HL-60 (cell line): ENCODE results near the gene STYX.

ENCODE experiments used
- DNase-seq, 2 experiments: peaks; one replicate each; pipeline ENCODE4 v3.0.0-alpha.2; 2010 to 2020; ENCODE audit warnings: low read depth in 1 of 2, low spot score in 1 of 2
- H3K27ac ChIP-seq: fragments of 250-450 bp; sonication (Bioruptor Pico); replicated peaks from 2 replicates; pipeline ENCODE4 v1.5.1; 2020; ENCODE audit warnings: mild to moderate bottlenecking, moderate library complexity
- H3K27me3 ChIP-seq: fragments of 250-450 bp; sonication (Bioruptor Pico); 2 replicates; pipeline ENCODE4 v1.5.1; 2021; ENCODE audit warnings: mild to moderate bottlenecking, moderate library complexity; ENCODE audit not compliant: insufficient read depth, poor library complexity, severe bottlenecking
- H3K4me3 ChIP-seq: replicated peaks from 2 replicates; pipeline ENCODE4 v1.5.1; 2011; ENCODE audit warnings: mild to moderate bottlenecking, control low read depth, low read length; ENCODE audit not compliant: insufficient read depth
- CTCF ChIP-seq: IDR thresholded peaks from one replicate; pipeline ENCODE4 v1.5.1; 2011; ENCODE audit warnings: low read length, control low read depth, inconsistent platforms; ENCODE audit not compliant: insufficient read depth
- GABPA ChIP-seq: IDR thresholded peaks from 2 replicates; pipeline ENCODE4 v1.6.1; 2012; ENCODE audit warnings: low read depth
- POLR2AphosphoS5 ChIP-seq: IDR thresholded peaks from 2 replicates; pipeline ENCODE4 v1.6.1; 2012; ENCODE audit warnings: low read depth
- REST ChIP-seq: IDR thresholded peaks from 2 replicates; pipeline ENCODE4 v1.6.1; 2012; ENCODE audit warnings: low read depth; ENCODE audit not compliant: insufficient replicate concordance
- SPI1 ChIP-seq: IDR thresholded peaks from 2 replicates; pipeline ENCODE4 v1.6.1; 2012; ENCODE audit warnings: low read depth, mild to moderate bottlenecking, borderline replicate concordance

STYX gene

GRCh38 chr14:52790756-52791222 is 60.8 kb downstream of the STYX start:
- peak overlapping the region; percentile 76 for H3K4me3 ChIP-seq
- DNase-seq = no peak
- peak overlapping the region; percentile 62 for H3K27ac ChIP-seq
- H3K27me3 ChIP-seq = no peaks in the 10 kb centered on the region
- TF ChIP-seq SPI1 (no peak), GABPA (no peak), POLR2AphosphoS5 (no peak; the same call in 1 of the 2 replicates), REST (no peak)

- Histone ChIP-seq H3K27ac (peak within 1 kb of the TSS; percentile 62), H3K4me3 (peak within 1 kb of the TSS; percentile 76), H3K27me3 (no peaks in the 10 kb centered on the region)
- peak; percentile 78 for TF ChIP-seq POLR2AphosphoS5
- TF ChIP-seq GABPA = peak; percentile 53; the same call in 1 of the 2 replicates
- TF ChIP-seq SPI1 = no peak
- peak; percentile 64 to 79 for DNase-seq
Observed at GRCh38 chr14:52791223-52792096, 61.5 kb downstream of the STYX start, which contains the start of gene GNPNAT1. Gene GNPNAT1, minus strand, starts transcription at chr14:52791607. Its CDS starts 6,957 bp downstream, at chr14:52784650.

GRCh38 chr14:52792097-52792415 is 62.1 kb downstream of the STYX start:
- H3K27me3 ChIP-seq = no peaks in the 10 kb centered on the region
- DNase-seq = no peak
- no peak overlapping the region for H3K4me3 ChIP-seq
- TF ChIP-seq CTCF (no peak), POLR2AphosphoS5 (no peak), REST (no peak), SPI1 (no peak), GABPA (no peak)
- H3K27ac ChIP-seq = no peak overlapping the region

- DNase-seq = no peak
- Histone ChIP-seq H3K27ac (no peak overlapping the region), H3K27me3 (no peaks in the 10 kb centered on the region), H3K4me3 (no peak overlapping the region)
- no peak for TF ChIP-seq POLR2AphosphoS5
Observed at GRCh38 chr14:52793061-52793460, 63.1 kb downstream of the STYX start.

- Histone ChIP-seq H3K27me3 (no peaks in the 10 kb centered on the region), H3K27ac (no peak overlapping the region), H3K4me3 (no peak overlapping the region)
- TF ChIP-seq CTCF = no peak
- DNase-seq = no peak
Observed at GRCh38 chr14:52797653-52798052, 67.7 kb downstream of the STYX start.
